Mucosa of rectum (tissue), 2 donors: ENCODE measurements around the gene DGKI.
"Not testable (repeated sequence)": the region's sequence is repeated elsewhere in the genome, so short reads cannot be mapped to it uniquely, and the experiment has no call there.

Source experiments
- H3K27ac ChIP-seq, 2 donors: one replicate each; pipeline ENCODE4 v1.7.0; 2013; ENCODE audit warnings: inconsistent platforms in 2 of 2, low read depth in 2 of 2, low read length in 2 of 2
- H3K27me3 ChIP-seq, 2 donors: one replicate each; pipeline ENCODE4 v1.7.0; 2013; ENCODE audit warnings: low read length in 2 of 2; ENCODE audit not compliant: control insufficient read depth in 2 of 2, insufficient read depth in 2 of 2
- H3K36me3 ChIP-seq, 2 donors: one replicate each; pipeline ENCODE4 v1.7.0; 2013; ENCODE audit warnings: low read length in 2 of 2; ENCODE audit not compliant: control insufficient read depth in 2 of 2, insufficient read depth in 2 of 2
- H3K4me1 ChIP-seq, 2 donors: one replicate each; pipeline ENCODE4 v1.7.0; 2013; ENCODE audit warnings: low read length in 2 of 2, mild to moderate bottlenecking in 1 of 2; ENCODE audit not compliant: control insufficient read depth in 2 of 2, insufficient read depth in 2 of 2
- H3K4me3 ChIP-seq, 2 donors: one replicate each; pipeline ENCODE4 v1.7.0; 2013; ENCODE audit warnings: low read length in 2 of 2
- H3K9ac ChIP-seq, 2 donors: one replicate each; pipeline ENCODE4 v1.7.0; 2013; ENCODE audit warnings: low read length in 2 of 2, low read depth in 1 of 2, mild to moderate bottlenecking in 1 of 2
- H3K9me3 ChIP-seq, 2 donors: one replicate each; pipeline ENCODE4 v1.7.0; 2013; ENCODE audit warnings: low read length in 2 of 2; ENCODE audit not compliant: control insufficient read depth in 2 of 2
- donor health status: healthy.
- donor health status: Normal muscosa, but diverticular disease.

DGKI gene

DNA sequence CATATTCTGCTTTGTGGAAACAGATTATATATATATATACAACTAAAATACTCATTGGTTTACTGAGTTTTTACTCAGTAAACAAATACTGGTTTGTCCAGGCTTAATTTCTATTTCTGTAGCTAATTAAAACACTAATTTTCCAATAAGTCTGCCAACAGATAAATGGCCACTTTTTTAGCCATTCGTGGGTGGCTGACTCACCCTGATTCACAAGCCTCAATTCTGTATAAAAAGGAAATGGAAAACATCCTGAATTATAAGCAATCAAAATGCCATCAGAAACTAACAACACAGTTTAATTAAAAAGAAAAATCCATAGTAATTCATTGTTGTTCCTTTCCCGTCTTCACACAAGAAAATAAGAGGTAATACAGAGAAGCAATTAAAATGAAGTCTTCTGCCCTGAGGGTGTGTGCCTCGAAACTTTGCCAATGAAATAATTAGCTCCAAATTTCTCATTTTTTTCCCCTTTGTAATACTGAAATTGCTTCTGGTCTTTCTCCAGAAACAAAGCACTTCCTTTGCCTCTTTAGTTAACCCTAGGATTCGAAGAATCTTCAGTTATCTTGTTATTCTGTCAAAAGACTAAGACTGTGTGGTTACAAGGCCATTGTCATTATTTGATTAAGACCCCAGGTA lies 384.6 kb downstream of the DGKI start:
- H3K9ac ChIP-seq = no peak overlapping the region
- no peak overlapping the region for H3K27ac ChIP-seq
- no peaks in the 10 kb centered on the region for H3K36me3 ChIP-seq
- H3K4me1 ChIP-seq = no peaks in the 10 kb centered on the region
- no peaks in the 10 kb centered on the region for H3K27me3 ChIP-seq
- H3K9me3 ChIP-seq = no peaks in the 10 kb centered on the region
- H3K4me3 ChIP-seq = no peak overlapping the region

DNA sequence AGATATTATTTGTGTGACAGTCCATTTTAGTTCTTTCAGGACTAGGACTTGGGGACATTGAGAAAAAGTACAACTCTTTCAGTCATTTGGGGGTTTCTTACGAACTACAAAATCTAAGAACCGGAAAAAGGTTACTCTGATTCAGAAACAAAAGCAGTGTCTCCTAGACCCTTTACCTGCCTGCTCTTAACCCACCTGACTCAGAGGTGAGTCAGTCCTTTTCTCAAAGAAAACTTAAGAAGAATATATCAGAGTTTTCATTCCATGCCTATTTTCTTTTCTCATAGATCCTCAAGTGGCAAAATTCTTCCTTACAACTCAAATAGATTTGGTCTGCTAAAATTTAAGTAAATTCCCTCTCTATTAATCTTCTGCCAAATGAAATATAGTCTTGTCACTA lies 388.4 kb downstream of the DGKI start:
- Histone ChIP-seq H3K4me3 (no peak overlapping the region), H3K27me3 (no peaks in the 10 kb centered on the region), H3K27ac (no peak overlapping the region), H3K4me1 (no peaks in the 10 kb centered on the region), H3K9me3 (no peaks in the 10 kb centered on the region), H3K36me3 (no peaks in the 10 kb centered on the region), H3K9ac (no peak overlapping the region)

DNA sequence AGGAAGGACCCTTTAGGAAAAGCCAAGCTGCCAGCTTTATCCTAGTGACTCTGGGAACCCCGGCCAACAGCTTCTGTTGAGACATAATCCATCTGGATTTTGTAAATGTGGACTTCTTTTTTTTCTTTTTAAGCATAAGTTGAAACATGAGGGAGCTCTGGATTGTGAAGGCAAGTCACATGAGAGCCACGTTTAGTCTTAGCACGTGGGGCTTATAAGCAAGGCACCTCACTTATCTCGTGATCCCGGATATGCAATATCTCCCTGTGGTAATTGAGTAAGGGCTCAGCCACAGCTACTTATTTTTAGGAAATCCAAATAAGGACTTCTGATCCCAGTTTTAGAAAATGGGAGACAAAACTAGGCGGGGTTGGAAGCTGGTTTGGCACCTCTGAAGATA lies 392.0 kb downstream of the DGKI start:
- Histone ChIP-seq H3K27ac (no peak overlapping the region), H3K4me3 (no peak overlapping the region)

GRCh38 chr7:137454246-137454724 lies 392.5 kb downstream of the DGKI start:
- no peaks in the 10 kb centered on the region for H3K4me1 ChIP-seq
- H3K36me3 ChIP-seq = no peaks in the 10 kb centered on the region
- H3K27me3 ChIP-seq = no peaks in the 10 kb centered on the region
- H3K4me3 ChIP-seq = no peak overlapping the region
- H3K27ac ChIP-seq = no peak overlapping the region
- H3K9me3 ChIP-seq = no peaks in the 10 kb centered on the region
- H3K9ac ChIP-seq = no peak overlapping the region

More for the DNA sequence above, 392.0 kb downstream of the DGKI start:
- Histone ChIP-seq H3K27me3 (no peaks in the 10 kb centered on the region), H3K9me3 (no peaks in the 10 kb centered on the region), H3K36me3 (no peaks in the 10 kb centered on the region), H3K4me1 (no peaks in the 10 kb centered on the region), H3K9ac (no peak overlapping the region)

GRCh38 chr7:137453356-137453755 lies 393.4 kb downstream of the DGKI start:
- Histone ChIP-seq H3K27ac (no peak overlapping the region), H3K27me3 (no peaks in the 10 kb centered on the region), H3K4me3 (no peak overlapping the region)

DNA sequence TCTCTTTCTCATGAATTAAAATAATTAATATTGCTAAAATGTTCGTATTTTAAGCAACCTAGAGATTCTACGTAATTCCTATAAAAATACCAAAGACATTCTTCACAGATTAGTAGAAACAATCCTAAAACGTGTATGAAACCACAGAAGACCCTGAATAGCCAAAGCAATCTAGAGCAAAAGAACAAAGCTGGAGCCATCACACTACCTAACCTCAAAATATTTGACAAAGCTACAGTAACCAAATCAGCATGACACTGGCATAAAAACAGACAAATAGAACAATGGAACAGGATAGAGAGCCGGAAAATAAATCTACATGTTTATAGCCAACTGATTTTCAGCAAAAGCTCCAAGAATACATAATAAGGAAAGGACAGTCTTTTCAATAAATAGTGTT lies 397.8 kb downstream of the DGKI start:
- H3K27me3 ChIP-seq = no peaks in the 10 kb centered on the region
- H3K4me3 ChIP-seq = no peak overlapping the region
- H3K27ac ChIP-seq = no peak overlapping the region
- H3K36me3 ChIP-seq = no peaks in the 10 kb centered on the region
- no peak overlapping the region for H3K9ac ChIP-seq
- no peaks in the 10 kb centered on the region for H3K9me3 ChIP-seq
- H3K4me1 ChIP-seq = no peaks in the 10 kb centered on the region

More at GRCh38 chr7:137453356-137453755, 393.4 kb downstream of the DGKI start:
- Histone ChIP-seq H3K36me3 (no peaks in the 10 kb centered on the region), H3K9ac (no peak overlapping the region), H3K9me3 (no peaks in the 10 kb centered on the region), H3K4me1 (no peaks in the 10 kb centered on the region)

GRCh38 chr7:137448572-137448971 lies 398.2 kb downstream of the DGKI start:
- not testable (repeated sequence) for H3K27me3 ChIP-seq, H3K4me3 ChIP-seq, H3K9me3 ChIP-seq, H3K4me1 ChIP-seq, H3K36me3 ChIP-seq, H3K9ac ChIP-seq, H3K27ac ChIP-seq

DNA sequence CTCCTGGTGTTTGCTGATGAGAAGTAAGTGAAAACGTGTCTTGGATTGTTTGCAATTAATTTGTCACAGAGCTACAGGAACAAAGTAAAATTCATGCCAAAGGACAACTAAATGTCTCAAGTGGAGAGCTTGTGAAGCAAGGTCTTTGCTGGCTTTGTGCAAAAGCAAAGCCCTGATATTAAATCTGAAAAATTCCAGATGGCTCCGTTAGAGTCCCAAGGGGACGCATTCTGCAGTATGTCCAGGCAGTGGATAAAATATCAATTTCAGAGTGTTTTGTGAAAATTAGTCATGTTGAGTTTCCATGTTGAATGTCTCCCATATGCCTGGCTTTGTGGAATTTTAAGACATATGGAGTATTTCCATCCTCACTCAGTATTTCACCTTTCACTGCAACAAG lies 400.7 kb downstream of the DGKI start:
- Histone ChIP-seq H3K36me3 (no peaks in the 10 kb centered on the region), H3K27ac (no peak overlapping the region), H3K4me1 (no peaks in the 10 kb centered on the region), H3K9me3 (no peaks in the 10 kb centered on the region), H3K9ac (no peak overlapping the region), H3K4me3 (no peak overlapping the region), H3K27me3 (no peaks in the 10 kb centered on the region)

DNA sequence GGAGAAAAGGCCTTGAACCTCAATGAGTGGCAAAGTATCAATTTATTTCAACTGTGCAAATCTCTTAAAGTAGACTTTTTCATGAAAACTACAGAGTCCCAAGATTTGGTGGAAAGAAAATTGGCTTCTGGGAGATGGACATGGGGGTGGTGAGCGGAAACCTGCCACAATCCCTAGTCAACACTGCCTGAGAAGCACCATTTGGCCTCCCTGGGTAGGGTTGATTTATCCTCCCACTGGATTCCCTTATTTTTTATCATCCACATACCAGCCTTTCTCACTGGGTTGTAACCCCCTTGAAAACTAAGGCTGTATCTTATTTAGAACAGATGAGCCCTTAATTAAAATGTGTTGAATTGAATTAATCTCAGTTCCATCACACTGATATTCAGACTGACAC lies 401.5 kb downstream of the DGKI start:
- H3K4me3 ChIP-seq = no peak overlapping the region
- no peaks in the 10 kb centered on the region for H3K27me3 ChIP-seq
- no peak overlapping the region for H3K9ac ChIP-seq
- no peak overlapping the region for H3K27ac ChIP-seq
- H3K9me3 ChIP-seq = no peaks in the 10 kb centered on the region
- H3K4me1 ChIP-seq = no peaks in the 10 kb centered on the region
- no peaks in the 10 kb centered on the region for H3K36me3 ChIP-seq

DNA sequence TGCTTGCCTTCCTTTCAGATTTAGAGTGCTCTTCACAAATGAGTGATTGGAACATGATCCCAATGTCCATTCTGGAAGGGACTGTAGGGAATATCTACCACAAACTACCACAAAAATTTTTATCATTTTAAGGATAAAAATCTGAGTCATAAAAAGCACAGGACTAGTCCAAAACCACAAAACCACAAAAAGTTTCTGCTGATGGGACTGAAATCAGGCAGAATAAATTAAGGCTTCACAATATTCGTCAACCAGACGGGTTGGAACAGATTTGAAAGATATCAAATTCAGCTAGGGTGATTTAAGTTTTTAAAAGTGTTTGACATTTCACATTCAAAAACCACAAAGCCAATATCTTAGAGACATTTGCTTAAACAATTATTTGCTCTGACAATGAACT lies 403.2 kb downstream of the DGKI start:
- Histone ChIP-seq H3K27ac (no peak overlapping the region), H3K4me3 (no peak overlapping the region), H3K9me3 (no peaks in the 10 kb centered on the region), H3K27me3 (no peaks in the 10 kb centered on the region), H3K9ac (no peak overlapping the region), H3K36me3 (no peaks in the 10 kb centered on the region), H3K4me1 (no peaks in the 10 kb centered on the region)

- H3K27ac ChIP-seq = no peak overlapping the region
- no peak overlapping the region for H3K4me3 ChIP-seq
- no peaks in the 10 kb centered on the region for H3K36me3 ChIP-seq
- no peak overlapping the region for H3K9ac ChIP-seq
- H3K27me3 ChIP-seq = no peaks in the 10 kb centered on the region
- no peaks in the 10 kb centered on the region for H3K9me3 ChIP-seq
- no peaks in the 10 kb centered on the region for H3K4me1 ChIP-seq
Measured at GRCh38 chr7:137441451-137441850, 405.3 kb downstream of the DGKI start.
